HUES6 (cell line): ENCODE measurements around the gene PLEKHG7.
"Not testable (repeated sequence)": the region's sequence is repeated elsewhere in the genome, so short reads cannot be mapped to it uniquely, and the experiment has no call there.

Experiments used
- H3K27ac ChIP-seq: 2 replicates; pipeline ENCODE4 v1.7.0; 2013; ENCODE audit warnings: low read depth, mild to moderate bottlenecking, low read length, inconsistent platforms
- H3K27me3 ChIP-seq: 2 replicates; pipeline ENCODE4 v1.6.1; 2013; ENCODE audit warnings: low read length; ENCODE audit not compliant: control insufficient read depth, insufficient read depth
- H3K36me3 ChIP-seq: 2 replicates; pipeline ENCODE4 v1.6.1; 2013; ENCODE audit warnings: low read length; ENCODE audit not compliant: control insufficient read depth, insufficient read depth
- H3K4me1 ChIP-seq: 2 replicates; pipeline ENCODE4 v1.6.1; 2013; ENCODE audit warnings: low read length; ENCODE audit not compliant: control insufficient read depth, insufficient read depth
- H3K4me3 ChIP-seq: 2 replicates; pipeline ENCODE4 v1.5.1; 2013; ENCODE audit warnings: low read depth, low read length
- H3K9ac ChIP-seq: one replicate; pipeline ENCODE4 v1.6.1; 2013; ENCODE audit warnings: mild to moderate bottlenecking, low read length
- H3K9me3 ChIP-seq: 2 replicates; pipeline ENCODE4 v1.6.1; 2013; ENCODE audit warnings: low read depth, low read length; ENCODE audit not compliant: control insufficient read depth, insufficient read depth

Gene PLEKHG7

GRCh38 chr12:92769124-92769901, 66.5 kb downstream of the PLEKHG7 start:
- Histone ChIP-seq H3K9me3 (no peaks in the 10 kb centered on the region), H3K27ac (no peak overlapping the region), H3K9ac (no peak overlapping the region), H3K36me3 (no peaks in the 10 kb centered on the region), H3K4me3 (no peak overlapping the region), H3K27me3 (no peaks in the 10 kb centered on the region), H3K4me1 (no peaks in the 10 kb centered on the region)

GRCh38 chr12:92771001-92771400, 68.2 kb downstream of the PLEKHG7 start:
- Histone ChIP-seq H3K27ac (no peak overlapping the region), H3K36me3 (no peaks in the 10 kb centered on the region), H3K4me1 (no peaks in the 10 kb centered on the region), H3K27me3 (no peaks in the 10 kb centered on the region), H3K4me3 (no peak overlapping the region), H3K9me3 (no peaks in the 10 kb centered on the region), H3K9ac (no peak overlapping the region)

- H3K36me3 ChIP-seq = 0 out of 2 replicates have a peak, but pooled peaks cover 3% of the 10 kb centered on the region
- no peaks in the 10 kb centered on the region for H3K9me3 ChIP-seq
- no peak overlapping the region for H3K27ac ChIP-seq
- H3K27me3 ChIP-seq = no peaks in the 10 kb centered on the region
- H3K4me1 ChIP-seq = no peaks in the 10 kb centered on the region; the same call in 1 of the 2 replicates
- no peak overlapping the region for H3K9ac ChIP-seq
- H3K4me3 ChIP-seq = no peak overlapping the region
These were observed 72.6 kb downstream of the PLEKHG7 start for GRCh38 chr12:92775416-92775815.

- Histone ChIP-seq H3K4me1 (no peaks in the 10 kb centered on the region; the same call in 1 of the 2 replicates), H3K4me3 (no peak overlapping the region), H3K9me3 (no peaks in the 10 kb centered on the region), H3K9ac (no peak overlapping the region), H3K36me3 (0 out of 2 replicates have a peak, but pooled peaks cover 3% of the 10 kb centered on the region), H3K27ac (no peak overlapping the region), H3K27me3 (no peaks in the 10 kb centered on the region)
These were observed 75.7 kb downstream of the PLEKHG7 start for GRCh38 chr12:92778525-92778924.

- Histone ChIP-seq H3K36me3 (0 out of 2 replicates have a peak, but pooled peaks cover 3% of the 10 kb centered on the region), H3K27me3 (no peaks in the 10 kb centered on the region), H3K4me1 (no peaks in the 10 kb centered on the region; the same call in 1 of the 2 replicates), H3K9ac (no peak overlapping the region), H3K9me3 (no peaks in the 10 kb centered on the region), H3K27ac (no peak overlapping the region), H3K4me3 (no peak overlapping the region)
These were observed 77.1 kb downstream of the PLEKHG7 start for GRCh38 chr12:92779902-92780301.

- Histone ChIP-seq H3K27me3 (no peaks in the 10 kb centered on the region), H3K27ac (no peak overlapping the region), H3K9ac (no peak overlapping the region), H3K9me3 (no peaks in the 10 kb centered on the region), H3K36me3 (no peaks in the 10 kb centered on the region), H3K4me3 (no peak overlapping the region), H3K4me1 (no peaks in the 10 kb centered on the region; the same call in 1 of the 2 replicates)
These were observed 81.6 kb downstream of the PLEKHG7 start for GRCh38 chr12:92784356-92784755.

GRCh38 chr12:92784797-92785562, 82.2 kb downstream of the PLEKHG7 start:
- H3K4me3 ChIP-seq = no peak overlapping the region
- no peaks in the 10 kb centered on the region for H3K27me3 ChIP-seq
- H3K36me3 ChIP-seq = no peaks in the 10 kb centered on the region
- H3K9me3 ChIP-seq = no peaks in the 10 kb centered on the region
- H3K9ac ChIP-seq = no peak overlapping the region
- no peak overlapping the region for H3K27ac ChIP-seq
- H3K4me1 ChIP-seq = no peaks in the 10 kb centered on the region; the same call in 1 of the 2 replicates

- H3K27me3 ChIP-seq = no peaks in the 10 kb centered on the region
- H3K4me1 ChIP-seq = no peaks in the 10 kb centered on the region
- H3K36me3 ChIP-seq = no peaks in the 10 kb centered on the region
- no peak overlapping the region for H3K27ac ChIP-seq
- H3K9me3 ChIP-seq = no peaks in the 10 kb centered on the region
- no peak overlapping the region for H3K9ac ChIP-seq
- H3K4me3 ChIP-seq = no peak overlapping the region
These were observed 82.8 kb downstream of the PLEKHG7 start for GRCh38 chr12:92785563-92785950.

GRCh38 chr12:92786045-92786444, 83.3 kb downstream of the PLEKHG7 start:
- H3K9me3 ChIP-seq = no peaks in the 10 kb centered on the region
- no peak overlapping the region for H3K27ac ChIP-seq

GRCh38 chr12:92794356-92794755, 91.6 kb downstream of the PLEKHG7 start:
- H3K27me3 ChIP-seq, H3K4me3 ChIP-seq, H3K9me3 ChIP-seq, H3K36me3 ChIP-seq, H3K27ac ChIP-seq, H3K4me1 ChIP-seq, H3K9ac ChIP-seq: not testable (repeated sequence)

More at GRCh38 chr12:92786045-92786444, 83.3 kb downstream of the PLEKHG7 start:
- Histone ChIP-seq H3K36me3 (no peaks in the 10 kb centered on the region), H3K9ac (no peak overlapping the region), H3K4me1 (no peaks in the 10 kb centered on the region), H3K4me3 (no peak overlapping the region), H3K27me3 (no peaks in the 10 kb centered on the region)

GRCh38 chr12:92794814-92795213, 92.0 kb downstream of the PLEKHG7 start:
- H3K4me1 ChIP-seq = no peaks in the 10 kb centered on the region
- no peaks in the 10 kb centered on the region for H3K9me3 ChIP-seq
- H3K9ac ChIP-seq = no peak overlapping the region
- no peak overlapping the region for H3K27ac ChIP-seq
- no peak overlapping the region for H3K4me3 ChIP-seq
- no peaks in the 10 kb centered on the region for H3K27me3 ChIP-seq
- H3K36me3 ChIP-seq = peaks cover 3% of the 10 kb centered on the region; the same call in 1 of the 2 replicates
